Cerebellar cortex (tissue), 1 donor: ENCODE data around the gene KRTAP10-8.
"Not testable (repeated sequence)": the region's sequence is repeated elsewhere in the genome, so short reads cannot be mapped to it uniquely, and the experiment has no call there.

Source experiments
- DNase-seq: peaks from one replicate; pipeline ENCODE4 v3.0.0-alpha.2; 2015; ENCODE audit warnings: low spot score

Gene KRTAP10-8

DNA sequence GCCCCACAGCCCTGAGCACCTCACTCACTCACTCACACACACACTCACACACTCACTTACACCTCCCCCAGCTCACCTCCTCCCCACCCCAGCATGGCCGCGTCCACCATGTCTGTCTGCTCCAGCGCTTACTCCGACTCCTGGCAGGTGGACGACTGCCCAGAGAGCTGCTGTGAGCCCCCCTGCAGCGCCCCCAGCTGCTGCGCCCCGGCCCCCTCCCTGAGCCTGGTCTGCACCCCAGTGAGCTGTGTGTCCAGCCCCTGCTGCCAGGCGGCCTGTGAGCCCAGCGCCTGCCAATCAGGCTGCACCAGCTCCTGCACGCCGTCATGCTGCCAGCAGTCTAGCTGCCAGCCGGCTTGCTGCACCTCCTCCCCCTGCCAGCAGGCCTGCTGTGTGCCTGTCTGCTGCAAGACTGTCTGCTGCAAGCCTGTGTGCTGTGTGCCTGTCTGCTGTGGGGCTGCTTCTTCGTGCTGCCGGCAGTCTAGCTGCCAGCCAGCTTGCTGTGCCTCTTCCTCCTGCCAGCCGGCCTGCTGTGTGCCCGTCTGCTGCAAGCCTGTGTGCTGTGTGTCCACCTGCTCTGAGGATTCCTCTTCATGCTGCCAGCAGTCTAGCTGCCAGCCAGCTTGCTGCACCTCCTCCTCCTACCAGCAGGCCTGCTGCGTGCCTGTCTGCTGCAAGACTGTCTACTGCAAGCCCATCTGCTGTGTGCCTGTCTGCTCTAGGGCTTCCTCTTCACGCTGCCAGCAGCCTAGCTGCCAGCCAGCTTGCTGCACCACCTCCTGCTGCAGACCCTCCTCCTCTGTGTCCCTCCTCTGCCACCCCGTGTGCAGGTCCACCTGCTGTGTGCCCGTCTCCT, 34.7 kb downstream of the KRTAP10-8 start, which contains the start of gene KRTAP10-11:
KRTAP10-11 (plus strand) TSS at position 49 of the 856 bp plus-strand sequence; CDS start at position 94, 45 bp downstream.
- peak; percentile 18 for DNase-seq

DNA sequence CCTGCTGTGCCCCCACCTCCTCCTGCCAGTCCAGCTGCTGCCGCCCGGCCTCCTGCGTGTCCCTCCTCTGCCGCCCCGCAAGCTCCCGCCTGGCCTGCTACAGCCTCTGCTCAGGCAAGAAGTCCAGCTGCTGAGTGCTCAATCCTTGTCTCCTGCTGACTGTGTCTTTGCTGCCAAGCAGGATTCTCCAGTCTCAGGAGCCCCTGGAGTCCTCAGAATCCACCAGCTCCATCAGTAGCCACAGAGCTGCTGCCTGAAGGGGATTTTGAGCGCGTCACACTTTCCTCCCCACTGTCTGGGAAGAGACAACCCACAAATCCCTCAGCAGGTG, 35.3 kb downstream of the KRTAP10-8 start:
- no peak for DNase-seq

DNA sequence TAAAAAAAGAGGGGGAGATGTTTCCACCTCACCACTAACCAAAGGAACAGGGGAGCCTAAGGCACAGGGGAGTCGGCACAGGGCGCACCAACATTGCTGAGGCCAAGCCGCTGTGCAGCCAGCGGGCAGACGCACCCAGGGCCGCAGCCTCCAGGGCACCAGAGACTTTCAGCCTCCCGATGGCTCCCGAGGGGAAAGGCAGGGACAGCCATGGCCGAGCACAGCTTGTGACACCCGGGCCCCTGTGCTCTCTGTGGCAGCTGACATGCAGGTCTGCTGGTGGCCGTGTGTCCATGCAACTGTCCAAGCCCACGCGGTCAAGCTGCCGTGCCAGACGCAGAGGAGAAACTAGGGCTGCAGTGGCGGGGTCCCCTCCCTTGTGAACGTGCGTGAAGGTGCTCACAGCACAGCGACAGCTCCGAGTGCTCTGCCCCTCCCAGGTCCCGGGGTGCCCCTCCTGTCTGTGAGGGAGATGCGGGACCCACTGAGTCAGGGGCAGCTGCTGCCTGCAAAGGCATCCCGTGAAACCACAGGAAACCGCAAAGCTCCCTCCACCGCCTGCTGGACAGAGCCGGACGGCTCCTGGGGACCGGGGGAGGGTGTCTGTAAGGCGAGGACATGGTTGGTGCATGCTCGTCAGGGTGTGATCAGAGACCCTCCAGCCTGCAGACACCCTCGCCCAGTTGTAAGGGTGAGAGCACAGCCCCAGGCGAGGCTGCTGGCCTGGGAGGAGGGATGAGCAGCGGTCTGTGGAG, 36.9 kb downstream of the KRTAP10-8 start:
- DNase-seq = no peak

DNA sequence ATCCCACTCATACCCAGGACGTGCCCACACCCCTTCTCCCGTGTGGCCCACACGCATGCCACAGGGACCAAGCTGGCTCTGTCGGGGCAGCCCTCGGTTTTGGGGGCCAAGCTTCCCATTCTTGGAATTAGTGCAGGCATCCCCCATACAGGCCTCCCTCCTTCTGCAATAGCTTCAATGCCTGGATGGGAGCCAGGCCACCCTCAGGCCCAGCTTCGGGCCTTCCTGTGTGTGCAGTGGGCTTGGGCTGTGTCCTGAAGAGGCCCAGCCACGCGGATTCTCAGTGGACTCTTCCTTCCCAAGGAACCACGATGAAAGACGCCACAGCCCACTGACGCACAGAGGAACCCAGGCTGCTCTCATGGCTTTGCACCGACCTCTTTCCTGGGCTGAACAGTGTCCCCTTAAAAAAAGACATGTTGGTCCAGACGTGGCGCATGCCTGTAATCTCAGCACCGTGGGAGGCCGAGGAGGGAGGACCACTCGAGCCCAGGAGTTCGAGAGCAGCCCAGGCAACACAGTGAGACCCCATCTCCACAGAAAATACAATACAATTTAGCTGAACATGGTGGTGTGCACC, 37.7 kb downstream of the KRTAP10-8 start:
- no peak for DNase-seq

DNA sequence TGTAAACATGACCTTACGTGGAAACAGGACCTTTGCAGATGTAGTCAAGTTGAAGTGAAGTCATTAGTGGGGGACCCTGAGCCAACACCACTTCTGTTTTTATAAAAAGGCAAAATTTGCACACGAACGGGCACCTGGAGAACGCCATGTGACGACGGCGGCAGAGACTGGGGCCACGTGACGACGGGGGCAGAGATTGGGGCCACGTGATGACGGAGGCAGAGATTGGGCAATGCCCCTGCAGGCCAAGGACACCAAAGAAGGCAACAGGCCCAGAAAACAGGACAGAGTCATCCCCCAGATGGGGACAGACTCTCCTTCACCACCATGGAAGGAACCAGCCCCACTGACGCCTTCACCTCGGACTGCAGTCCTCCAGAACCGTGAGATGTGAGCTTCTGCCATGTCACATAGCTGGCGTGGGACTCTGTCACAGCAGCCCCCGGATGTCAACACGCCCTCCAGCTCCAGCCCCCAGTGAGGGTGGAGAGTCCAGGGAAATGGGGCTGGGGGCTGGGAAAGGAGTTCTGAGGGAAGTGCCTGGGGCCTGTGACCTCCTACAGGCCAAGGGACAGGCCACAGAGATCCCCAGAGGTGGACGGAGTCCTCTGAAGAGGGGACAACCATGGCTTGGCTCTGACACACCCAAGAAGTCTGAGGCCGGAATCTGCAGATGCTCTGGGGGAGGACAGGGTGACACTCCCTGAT, 38.5 kb downstream of the KRTAP10-8 start:
- no peak for DNase-seq

DNA sequence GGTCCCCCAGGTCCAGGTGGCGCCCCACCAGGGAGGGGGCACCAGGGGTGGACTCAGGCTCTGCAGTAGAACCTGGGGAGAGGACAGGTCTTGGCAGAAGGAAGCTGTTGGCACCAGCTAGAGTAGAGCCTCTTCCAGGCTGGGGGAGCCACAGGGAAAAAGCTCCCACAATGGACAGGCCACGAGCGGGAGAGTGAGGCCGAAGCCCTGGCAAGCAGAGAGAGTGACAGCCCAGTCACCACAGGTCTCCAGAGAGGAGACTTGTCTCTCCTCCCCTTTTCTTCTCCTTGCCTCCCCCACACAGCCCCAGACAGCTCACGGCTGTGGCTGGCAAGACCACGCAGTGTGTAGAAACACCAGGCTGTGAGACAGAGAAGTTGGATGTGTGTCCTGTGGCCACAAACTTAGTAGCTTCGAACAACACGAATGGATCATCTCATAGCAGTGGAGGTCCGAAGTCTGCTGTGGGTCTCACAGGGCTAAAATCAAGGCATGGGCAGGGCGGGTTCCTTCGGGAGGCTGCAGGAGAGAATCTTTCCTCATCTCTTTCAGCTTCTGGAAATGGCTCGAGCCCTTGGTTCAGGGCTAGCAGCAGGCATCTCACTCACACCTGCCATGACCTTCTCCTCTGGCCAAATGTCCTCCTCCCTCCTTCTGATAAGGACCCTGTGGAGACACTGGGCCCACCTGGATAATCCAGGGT, 39.2 kb downstream of the KRTAP10-8 start:
- no peak for DNase-seq

DNA sequence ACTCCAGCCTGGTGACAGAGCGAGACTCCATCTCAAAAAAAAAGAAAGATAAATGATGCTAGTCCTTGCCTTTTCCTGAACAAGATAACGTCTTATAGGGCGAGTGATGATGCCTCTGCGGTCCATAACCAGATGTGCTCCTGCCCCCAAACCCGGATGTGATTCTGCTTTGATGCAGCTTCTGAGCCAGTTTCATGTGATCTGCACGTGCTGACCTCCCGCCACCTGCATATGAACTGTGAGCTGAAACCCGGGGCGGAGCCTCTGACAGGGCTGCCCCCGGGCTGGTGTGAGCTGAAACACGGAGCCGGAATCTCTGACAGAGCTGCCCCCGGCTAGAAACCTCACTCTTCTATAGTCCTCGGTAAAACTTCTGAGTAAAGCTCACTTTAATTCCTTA, 41.2 kb downstream of the KRTAP10-8 start:
- DNase-seq = no peak

DNA sequence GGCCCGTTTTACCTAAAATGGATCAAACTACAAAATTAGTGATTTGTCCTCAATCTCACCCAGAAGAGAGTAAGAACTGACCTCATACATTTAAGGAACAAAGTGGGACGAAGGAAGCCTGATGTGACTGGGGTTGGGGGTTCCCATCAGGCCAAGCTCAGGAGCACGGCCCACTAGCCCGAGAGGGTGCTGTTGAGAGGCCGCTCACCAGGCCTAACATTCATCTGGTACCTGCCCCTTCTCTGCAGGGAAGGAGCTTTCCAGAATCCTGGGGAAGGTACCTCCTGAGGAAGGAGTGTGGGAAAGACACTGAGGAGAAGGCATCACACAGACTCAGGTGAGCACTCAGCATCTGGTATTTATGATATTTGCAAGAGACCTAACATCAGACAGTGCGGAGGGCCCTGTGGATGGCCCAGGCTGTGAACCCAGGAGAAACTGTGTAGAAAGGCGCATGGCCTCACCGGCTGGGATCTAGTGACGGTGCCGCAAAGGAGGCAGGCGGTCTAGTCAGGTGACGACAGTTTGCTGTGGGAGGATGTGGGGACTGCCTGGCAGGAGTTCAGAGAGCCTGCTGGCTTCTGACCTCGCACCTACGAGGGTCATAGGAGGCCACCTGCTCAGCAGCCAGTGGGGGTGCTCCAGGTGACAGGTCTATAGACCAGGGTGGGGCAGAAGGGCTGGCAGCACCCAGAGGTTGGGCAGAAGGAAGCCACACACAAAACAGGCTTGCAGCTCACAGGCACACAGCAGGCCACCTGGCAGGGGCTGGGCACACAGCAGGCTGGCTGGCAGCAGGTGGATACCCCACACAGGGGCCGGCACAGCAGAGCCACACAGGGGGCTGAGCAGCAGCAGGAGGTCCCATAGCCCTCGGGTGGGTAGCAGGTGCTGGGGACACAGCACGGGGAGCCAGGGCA, 42.0 kb downstream of the KRTAP10-8 start:
- DNase-seq = no peak

DNA sequence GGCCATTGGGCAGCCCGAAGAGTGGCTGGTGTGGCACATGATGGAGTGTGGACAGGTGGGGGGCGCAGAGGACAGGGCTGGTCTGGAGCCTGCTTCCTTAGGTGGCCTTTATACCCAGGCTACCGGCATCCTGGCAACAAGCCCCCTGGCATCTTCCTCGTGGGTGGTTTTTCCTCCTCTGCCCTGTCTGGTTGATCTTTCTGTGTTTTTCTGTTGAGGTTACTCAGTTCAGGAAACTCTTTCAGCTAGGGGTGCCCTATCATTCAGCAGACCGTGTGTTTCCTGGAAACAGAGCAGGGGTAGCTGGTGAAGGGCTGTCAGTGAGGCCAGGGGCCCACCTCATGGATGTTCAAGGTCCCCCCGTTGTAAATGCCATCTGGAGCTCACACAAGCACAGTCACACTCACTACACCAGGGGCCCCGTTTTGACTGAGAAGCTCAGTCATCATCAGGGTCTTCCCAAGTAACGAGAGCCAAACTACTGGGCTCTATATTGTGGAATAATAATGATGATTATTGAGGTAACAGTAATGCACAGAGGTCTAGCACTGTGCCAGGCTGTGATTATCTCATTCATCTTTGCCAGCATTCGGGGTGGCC, 42.8 kb downstream of the KRTAP10-8 start, which contains the start of gene KRTAP12-4:
KRTAP12-4 (minus strand) TSS at position 84 of the 600 bp plus-strand sequence; CDS start at position 39, 45 bp downstream.
- no peak for DNase-seq

DNA sequence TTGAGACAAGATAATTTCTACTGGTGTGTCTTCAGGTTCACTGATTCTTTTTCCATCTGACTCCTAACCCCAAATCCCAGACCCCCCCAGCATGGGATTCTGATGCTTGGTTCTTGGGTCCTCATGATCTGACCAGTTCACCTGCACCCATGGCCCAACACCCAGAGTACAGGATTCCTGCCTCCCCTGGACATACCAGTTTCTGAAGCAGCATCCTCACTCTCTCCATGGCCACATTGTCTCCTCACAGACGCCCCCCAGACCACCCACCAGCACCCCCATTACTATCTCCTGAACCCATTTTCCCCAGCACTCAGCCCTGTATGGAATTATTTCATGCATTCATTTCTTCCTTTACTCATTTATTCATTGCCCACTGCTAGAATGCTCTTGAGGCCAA, 45.0 kb downstream of the KRTAP10-8 start:
- no peak for DNase-seq

DNA sequence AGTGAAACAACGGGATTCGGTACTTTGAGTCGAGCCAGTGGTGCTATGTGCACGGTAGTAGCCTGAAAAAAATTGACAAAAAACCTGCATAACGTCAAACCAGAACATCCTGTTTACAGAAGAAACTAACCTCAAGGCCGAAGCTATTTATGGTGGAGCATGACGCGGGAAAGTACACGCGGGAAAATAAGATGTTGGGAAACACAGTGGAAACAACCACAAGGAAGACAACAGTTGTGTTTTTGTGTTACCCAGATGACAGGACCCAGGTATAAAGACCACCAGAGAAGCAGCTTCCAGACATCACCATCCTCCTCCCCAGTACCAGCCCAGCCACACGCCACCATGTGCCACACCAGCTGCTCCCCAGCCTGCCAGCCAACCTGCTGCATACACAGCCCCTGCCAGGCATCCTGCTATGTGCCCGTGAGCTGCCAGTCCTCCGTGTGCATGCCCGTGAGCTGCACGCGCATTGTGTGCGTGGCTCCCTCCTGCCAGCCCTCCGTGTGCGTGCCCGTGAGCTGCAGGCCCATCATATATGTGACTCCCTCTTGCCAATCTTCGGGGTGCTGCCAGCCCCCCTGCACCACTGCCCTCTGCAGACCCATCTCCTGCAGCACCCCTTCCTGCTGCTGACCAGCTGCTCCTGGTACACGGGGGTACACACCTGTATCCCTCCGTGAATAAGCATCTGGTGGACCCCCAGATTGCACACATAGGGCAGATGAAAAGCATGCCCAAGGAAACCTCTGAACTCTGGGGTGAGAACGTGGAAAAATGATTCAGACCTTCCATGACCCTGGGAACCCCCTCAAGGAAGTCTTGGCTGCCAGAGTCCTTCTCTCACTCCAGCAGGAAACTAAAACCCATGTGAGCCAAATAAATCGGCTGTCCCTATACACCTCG, 46.0 kb downstream of the KRTAP10-8 start, which contains the start of gene KRTAP12-3:
KRTAP12-3 (plus strand) TSS at position 298 of the 906 bp plus-strand sequence; CDS start at position 346, 48 bp downstream.
- DNase-seq = no peak

DNA sequence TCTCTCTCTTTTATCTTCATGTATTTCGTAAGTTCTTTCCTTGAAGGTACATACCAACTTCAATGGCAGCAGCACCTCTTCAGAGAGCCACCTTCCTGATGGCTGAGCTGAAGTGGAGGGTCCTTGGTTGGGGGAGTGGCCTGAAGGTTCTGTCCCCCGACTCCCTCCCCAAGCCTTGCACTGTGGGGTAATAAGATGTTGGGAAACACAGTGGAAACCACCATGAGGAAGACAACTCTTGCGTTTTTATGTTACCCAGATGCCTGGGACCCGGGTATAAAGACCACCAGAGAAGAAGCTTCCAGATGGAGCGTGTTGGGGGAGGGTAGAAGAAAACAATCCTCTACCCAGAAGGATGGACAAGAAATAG, 46.6 kb downstream of the KRTAP10-8 start:
- no peak for DNase-seq

DNA sequence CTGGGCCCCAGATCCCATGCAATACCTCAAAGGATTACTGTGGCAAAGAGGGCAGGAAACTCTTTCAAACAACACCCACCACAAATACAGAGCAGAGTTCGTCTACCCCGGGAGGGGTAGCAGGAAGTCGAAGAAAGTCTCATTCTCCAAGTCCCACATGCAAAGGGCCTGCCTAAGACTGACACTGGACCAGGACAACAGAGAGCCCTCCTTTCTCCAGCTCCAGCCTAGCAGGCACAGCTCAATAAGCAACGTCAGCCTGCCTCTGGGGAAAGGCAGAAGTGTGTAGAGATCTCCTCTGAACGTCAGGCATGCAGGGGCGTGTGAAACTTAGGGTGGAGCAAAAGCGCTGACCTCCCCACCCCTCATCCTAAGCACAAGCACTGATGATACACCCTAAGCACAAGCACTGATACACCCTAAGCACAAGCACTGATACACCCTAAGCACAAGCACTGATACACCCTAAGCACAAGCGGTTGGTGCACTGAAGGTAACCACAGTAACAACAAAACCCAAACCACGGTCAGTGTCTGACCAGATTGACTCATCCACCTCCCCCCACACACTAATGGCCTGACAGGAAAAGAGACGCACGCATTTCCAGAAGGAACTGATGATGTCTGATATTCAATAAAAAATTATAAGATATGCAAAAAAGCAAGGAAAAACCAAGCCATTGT, 47.2 kb downstream of the KRTAP10-8 start:
- DNase-seq = no peak

DNA sequence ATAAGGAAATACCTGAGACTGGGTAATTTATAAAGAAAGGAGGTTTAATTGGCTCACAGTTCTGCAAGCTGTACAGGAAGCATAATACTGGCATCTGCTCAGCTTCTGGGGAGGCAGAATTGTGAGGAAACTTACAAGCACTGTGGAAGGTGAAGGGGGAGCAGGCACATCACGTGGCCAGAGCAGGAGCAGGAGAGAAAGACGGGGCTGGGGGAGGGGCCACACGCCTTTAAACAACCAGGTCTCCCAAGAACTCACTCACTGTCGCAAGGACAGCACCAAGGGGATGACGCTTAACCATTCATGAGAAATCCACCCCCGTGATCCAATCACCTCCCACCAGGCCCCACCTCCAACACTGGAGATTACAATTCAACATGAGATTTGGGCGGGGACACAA, 49.7 kb downstream of the KRTAP10-8 start:
- DNase-seq = not testable (repeated sequence)
